HepG2 (cell line): ENCODE data around the gene NAGK. TPM values are rescaled to one million over a fixed set of nuclear protein-coding genes. Genes with fewer than 3 reads are reported as not detected.
A peak's percentile ranks its signal among the peaks of the same experiment; 100 is the strongest.

Experiments
- ATAC-seq: fragments of 200-7000 bp; cut with Tn5 transposase; 3 replicates; pipeline ENCODE4 v1.9.1; 2020; ENCODE audit warnings: mild to moderate bottlenecking, moderate library complexity
- BruUV-seq: library from RNA; stranded (reverse); fragments of 400-500 nt; replicated peaks from 2 replicates; lab custom pipeline; 2021; lab: Mats Ljungman, UMichigan
- CTCF ChIA-PET: fragments of 300-600 bp; formaldehyde crosslinking; extraction: SDS; loops from one replicate; lab custom pipeline; 2021; ENCODE audit warnings: low total read pairs, inconsistent platforms, low intra/inter-chr PET ratio; lab: Yijun Ruan, JAX
- POLR2A ChIA-PET: fragments of 350-600 bp; sonication (Branson Sonifier 250); formaldehyde crosslinking; loops from one replicate; lab custom pipeline; 2020; ENCODE audit warnings: antibody characterized with exemption, inconsistent platforms; lab: Yijun Ruan, JAX
- DNase-seq: peaks from one replicate; pipeline ENCODE4 v3.0.0-alpha.2; 2015; ENCODE audit warnings: low spot score
- FAIRE-seq: peaks from 3 replicates; lab custom pipeline; 2011; peaks lifted over from hg19 to GRCh38; lab: Jason Lieb, UNC
- H2AFZ ChIP-seq: one replicate; pipeline ENCODE4 v1.6.1; 2011; ENCODE audit warnings: low read length, inconsistent platforms
- H3K27ac ChIP-seq: fragments of 300-600 bp; 3 replicates; pipeline ENCODE4 v1.8.0; 2011; ENCODE audit warnings: mixed run types, mild to moderate bottlenecking, mixed read lengths, low read length, inconsistent platforms; ENCODE audit not compliant: insufficient read depth; ENCODE audit errors: extremely low read length
- H3K27me3 ChIP-seq, 2 experiments: fragments of 200-600 bp in 1 of 2; 2 replicates in 1 of 2; 3 replicates in 1 of 2; pipeline versions ENCODE4 v1.6.0 to v1.8.0; 2011; ENCODE audit warnings: low read length in 2 of 2, mild to moderate bottlenecking in 2 of 2, moderate library complexity in 2 of 2, inconsistent platforms in 1 of 2; ENCODE audit not compliant: insufficient read depth in 2 of 2, control insufficient read depth in 1 of 2
- H3K36me3 ChIP-seq, 2 experiments: fragments of 200-600 bp in 1 of 2; replicated peaks in 1 of 2; 2 replicates in 1 of 2; 3 replicates in 1 of 2; pipeline versions ENCODE4 v1.5.1 to v1.8.0; 2011; ENCODE audit warnings: low read length in 2 of 2, inconsistent platforms in 1 of 2; ENCODE audit not compliant: insufficient read depth in 2 of 2, control insufficient read depth in 1 of 2
- H3K4me1 ChIP-seq: 2 replicates; pipeline ENCODE4 v1.5.1; 2012; ENCODE audit warnings: low read length, inconsistent platforms; ENCODE audit not compliant: insufficient read depth
- H3K4me2 ChIP-seq: 2 replicates; pipeline ENCODE4 v1.6.0; 2011; ENCODE audit warnings: low read depth, low read length, inconsistent platforms
- H3K4me3 ChIP-seq, 3 experiments: fragments of 200-600 bp in 1 of 3; sonication (generic), shearing (Covaris generic) in 1 of 3; replicated peaks in 1 of 3; 2 replicates each; pipeline ENCODE4 v1.5.1; 2011 to 2016; ENCODE audit warnings: low read length in 3 of 3, inconsistent platforms in 2 of 3, low read depth in 2 of 3, mild to moderate bottlenecking in 2 of 3, control low read depth in 1 of 3, mixed read lengths in 1 of 3; ENCODE audit not compliant: insufficient read depth in 1 of 3
- H3K79me2 ChIP-seq: one replicate; pipeline ENCODE4 v1.6.1; 2011; ENCODE audit warnings: low read length, inconsistent platforms; ENCODE audit not compliant: insufficient read depth
- H3K9ac ChIP-seq: 2 replicates; pipeline ENCODE4 v1.6.0; 2011; ENCODE audit warnings: mild to moderate bottlenecking, low read depth, low read length, inconsistent platforms; ENCODE audit not compliant: insufficient read depth
- H3K9me3 ChIP-seq: 2 replicates; pipeline ENCODE4 v1.5.1; 2012; ENCODE audit warnings: mild to moderate bottlenecking, low read length
- H4K20me1 ChIP-seq: 2 replicates; pipeline ENCODE4 v1.6.0; 2011; ENCODE audit warnings: inconsistent platforms, mild to moderate bottlenecking, low read length, moderate library complexity; ENCODE audit not compliant: insufficient read depth
- CEBPB ChIP-seq: IDR thresholded peaks from 2 replicates; pipeline ENCODE4 v1.6.1; 2011; ENCODE audit warnings: low read depth, low read length, improper control_type of control experiment, borderline replicate concordance
- HOXA9 ChIP-seq: sonication (generic); formaldehyde crosslinking; IDR thresholded peaks from 2 replicates; pipeline ENCODE4 v1.8.1; 2022; ENCODE audit warnings: missing genetic modification reagents, mild to moderate bottlenecking, moderate library complexity, borderline replicate concordance
- MIER2 ChIP-seq: IDR thresholded peaks from 2 replicates; pipeline ENCODE4 v1.6.1; 2016; ENCODE audit warnings: missing biosample characterization, missing genetic modification reagents
- PHF8 ChIP-seq: sonication (generic); formaldehyde crosslinking; IDR thresholded peaks from 2 replicates; pipeline ENCODE4 v1.5.0; 2020; ENCODE audit warnings: missing genetic modification reagents
- ZBTB3 ChIP-seq: sonication (generic); formaldehyde crosslinking; IDR thresholded peaks from 2 replicates; pipeline ENCODE4 v1.4.0; 2020; ENCODE audit warnings: low read depth, mild to moderate bottlenecking, moderate library complexity, missing genetic modification reagents, borderline replicate concordance
- ZNF841 ChIP-seq: sonication (generic); formaldehyde crosslinking; IDR thresholded peaks from 2 replicates; pipeline ENCODE4 v1.8.1; 2023; ENCODE audit warnings: missing genetic modification reagents, borderline replicate concordance
- ZZZ3 ChIP-seq: sonication (generic); formaldehyde crosslinking; IDR thresholded peaks from 2 replicates; pipeline ENCODE4 v1.4.0; 2020; ENCODE audit warnings: missing genetic modification reagents, mild to moderate bottlenecking, borderline replicate concordance
- WGBS: methylation state at CpG from one replicate; pipeline ENCODE4 v1.1.6; 2017; ENCODE audit warnings: low lambda C conversion rate; 5-methylcytosine and 5-hydroxymethylcytosine counted together
- in situ Hi-C: cut with HindIII; loops from 2 replicates; pipeline ENCODE4 v1.10.0; 2017; ENCODE audit warnings: low pct_unique_long_range_greater_than_20kb; ENCODE audit not compliant: extremely low pct_ligation_motif_present
- intact Hi-C: fragments of 100-400 bp; cut with micrococcal nuclease; formaldehyde crosslinking; loops from one replicate; pipeline ENCODE4 v1.10.0; 2022; ENCODE audit not compliant: unreplicated experiment
- polyA plus RNA-seq, 8 experiments: library from polyadenylated mRNA; depleted of rRNA in 3 of 8; stranded (reverse) in 7 of 8; unstranded in 1 of 8; fragments of >200 nt; fragmentation: Illumina TruSeq in 4 of 8; extraction: Trizol in 4 of 8; gene quantifications; 2 replicates each; pipeline versions ENCODE4 v1.2.1 to v1.2.3, GENCODE V29; 2011 to 2016; ENCODE audit warnings: low read depth in 4 of 8, missing spikeins in 1 of 8, mixed read lengths in 1 of 8; ENCODE audit not compliant: insufficient read depth in 1 of 8
- total RNA-seq, 5 experiments: library from RNA; depleted of rRNA; stranded (reverse); fragments of >200 nt; fragmentation: Illumina TruSeq; extraction: Trizol; gene quantifications; 2 replicates each; pipeline ENCODE4 v1.2.3, GENCODE V29; 2016; ENCODE audit warnings: low read depth in 1 of 5
- TF ChIP-seq, protein P1 (sequence below): sonication (generic); formaldehyde crosslinking; IDR thresholded peaks from 2 replicates; pipeline ENCODE4 v1.8.0; 2022; ENCODE audit warnings: mild to moderate bottlenecking, missing genetic modification reagents
- TF ChIP-seq, protein P2 (sequence below): sonication (generic); formaldehyde crosslinking; IDR thresholded peaks from 2 replicates; pipeline ENCODE4 v1.4.0; 2020; ENCODE audit warnings: mild to moderate bottlenecking, low read depth, missing genetic modification reagents

Gene NAGK
- total and polyA plus RNA-seq, 2 of the 13 experiments (the other 11 are each of a cell fraction or from before 2014, with no cell fraction given) = 24.4 to 35.2 TPM

DNA sequence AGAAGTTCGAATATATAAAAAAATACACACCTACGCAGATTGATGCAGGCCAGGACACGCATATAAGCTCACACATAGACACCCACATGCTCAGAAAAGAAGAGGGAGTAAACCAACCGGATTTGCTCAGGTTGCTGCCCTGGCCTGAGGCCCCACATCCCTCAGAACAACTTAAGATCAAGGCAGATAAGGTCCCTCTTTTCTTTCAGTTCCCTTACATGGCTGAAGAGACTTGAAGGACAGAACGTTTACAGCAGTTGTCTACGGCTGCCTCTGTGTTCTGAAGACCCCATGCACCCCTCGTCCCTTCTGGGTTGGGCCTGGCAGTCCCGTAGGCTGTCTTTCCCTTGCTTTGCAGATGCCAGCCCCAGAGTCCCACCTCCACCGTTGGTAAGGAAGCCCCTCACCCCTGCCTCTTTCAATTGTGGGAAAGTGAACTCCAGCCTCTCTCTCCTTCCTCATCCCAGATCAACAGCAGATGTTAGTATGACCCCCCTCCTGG, 4.3 kb upstream of the NAGK start (continued):
- TF ChIP-seq HOXA9 (CRISPR knock-in tag) (no peak), ZZZ3 (no peak), ZNF841 (CRISPR knock-in tag) (no peak), MIER2 (CRISPR knock-in tag) (no peak), ZBTB3 (CRISPR knock-in tag) (no peak)
- TF ChIP-seq, protein P1, sequence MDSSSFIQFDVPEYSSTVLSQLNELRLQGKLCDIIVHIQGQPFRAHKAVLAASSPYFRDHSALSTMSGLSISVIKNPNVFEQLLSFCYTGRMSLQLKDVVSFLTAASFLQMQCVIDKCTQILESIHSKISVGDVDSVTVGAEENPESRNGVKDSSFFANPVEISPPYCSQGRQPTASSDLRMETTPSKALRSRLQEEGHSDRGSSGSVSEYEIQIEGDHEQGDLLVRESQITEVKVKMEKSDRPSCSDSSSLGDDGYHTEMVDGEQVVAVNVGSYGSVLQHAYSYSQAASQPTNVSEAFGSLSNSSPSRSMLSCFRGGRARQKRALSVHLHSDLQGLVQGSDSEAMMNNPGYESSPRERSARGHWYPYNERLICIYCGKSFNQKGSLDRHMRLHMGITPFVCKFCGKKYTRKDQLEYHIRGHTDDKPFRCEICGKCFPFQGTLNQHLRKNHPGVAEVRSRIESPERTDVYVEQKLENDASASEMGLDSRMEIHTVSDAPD = no peak

DNA sequence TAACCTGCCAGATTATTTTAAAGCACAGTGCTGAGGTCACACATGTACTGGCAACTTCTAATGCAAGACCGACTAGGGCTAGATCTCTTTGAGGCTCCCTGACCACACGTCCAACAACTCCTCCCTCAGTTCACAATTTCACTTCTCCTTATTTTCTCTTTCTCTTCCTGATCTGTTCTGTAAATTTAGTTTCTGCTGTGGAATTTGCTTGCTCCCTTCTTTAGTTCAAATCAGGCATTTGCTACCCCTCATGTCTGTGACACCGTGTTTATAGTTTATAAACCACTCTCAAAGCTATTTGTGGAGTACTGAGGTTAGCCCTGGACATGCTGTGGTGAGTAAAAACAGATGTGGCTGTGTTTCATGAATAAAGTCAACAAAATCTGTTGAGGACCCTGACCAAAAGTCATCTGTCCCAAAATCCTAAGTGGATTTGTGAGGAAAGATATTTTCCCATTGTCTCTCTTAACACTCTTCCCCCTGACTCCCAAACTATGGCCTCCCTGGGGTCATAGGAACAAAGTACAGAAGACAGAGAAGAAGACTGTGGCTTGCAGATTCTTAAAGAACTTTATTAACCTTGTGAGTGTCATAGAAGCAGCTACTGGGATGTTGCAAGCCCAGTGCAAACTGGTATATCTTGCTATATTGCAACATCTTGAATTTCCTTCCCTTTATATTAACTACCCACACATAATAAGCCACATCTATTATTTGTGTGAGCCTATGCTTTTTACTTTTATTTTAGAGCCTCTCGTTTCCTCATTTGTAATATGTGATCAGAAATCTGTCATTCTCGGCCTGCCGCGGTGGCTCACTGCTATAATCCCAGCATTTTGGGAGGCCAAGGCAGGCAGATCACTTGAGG, 3.5 kb upstream of the NAGK start:
- Histone ChIP-seq H3K79me2 (peaks cover 12% of the 10 kb centered on the region), H2AFZ (no peak overlapping the region), H3K9me3 (no peaks in the 10 kb centered on the region), H3K4me1 (peaks cover 41% of the 10 kb centered on the region), H3K4me2 (peak overlapping the region; percentile 28; the same call in 1 of the 2 replicates), H3K36me3 (no peaks in the 10 kb centered on the region), H3K27ac (no peak overlapping the region), H3K4me3 (no peak overlapping the region), H3K27me3 (peaks cover 0 to 20% of the 10 kb centered on the region in 2 experiments; a peak in 4 of 5 replicates), H4K20me1 (no peaks in the 10 kb centered on the region), H3K9ac (no peak overlapping the region)
- ChIA-PET CTCF (no interaction called here), POLR2A (no interaction called here)
- DNase-seq (no peak), ATAC-seq (no peak), FAIRE-seq (no peak)
- TF ChIP-seq CEBPB = peak; percentile 61; the same call in 1 of the 2 replicates
- TF ChIP-seq, protein P2, sequence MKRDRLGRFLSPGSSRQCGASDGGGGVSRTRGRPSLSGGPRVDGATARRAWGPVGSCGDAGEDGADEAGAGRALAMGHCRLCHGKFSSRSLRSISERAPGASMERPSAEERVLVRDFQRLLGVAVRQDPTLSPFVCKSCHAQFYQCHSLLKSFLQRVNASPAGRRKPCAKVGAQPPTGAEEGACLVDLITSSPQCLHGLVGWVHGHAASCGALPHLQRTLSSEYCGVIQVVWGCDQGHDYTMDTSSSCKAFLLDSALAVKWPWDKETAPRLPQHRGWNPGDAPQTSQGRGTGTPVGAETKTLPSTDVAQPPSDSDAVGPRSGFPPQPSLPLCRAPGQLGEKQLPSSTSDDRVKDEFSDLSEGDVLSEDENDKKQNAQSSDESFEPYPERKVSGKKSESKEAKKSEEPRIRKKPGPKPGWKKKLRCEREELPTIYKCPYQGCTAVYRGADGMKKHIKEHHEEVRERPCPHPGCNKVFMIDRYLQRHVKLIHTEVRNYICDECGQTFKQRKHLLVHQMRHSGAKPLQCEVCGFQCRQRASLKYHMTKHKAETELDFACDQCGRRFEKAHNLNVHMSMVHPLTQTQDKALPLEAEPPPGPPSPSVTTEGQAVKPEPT (CRISPR knock-in tag) = no peak
- TF ChIP-seq PHF8 (CRISPR knock-in tag) = no peak
- in situ Hi-C loops (no loop called here), intact Hi-C loops (loop anchor here (5.0 kb wide), 1 partner anchor 58 kb away; no protein-coding TSS in a partner anchor)
- BruUV-seq = no TSS peak
- 56% methylated on average over 7 of the region's 7 CpGs for WGBS
